IPS-18a (cell line): ENCODE measurements around the gene GOLGA8T.
"Not testable (repeated sequence)": the region's sequence is repeated elsewhere in the genome, so short reads cannot be mapped to it uniquely, and the experiment has no call there.

ENCODE experiments used
- H3K27ac ChIP-seq: one replicate; pipeline ENCODE4 v1.5.1; 2013; ENCODE audit warnings: low read length
- H3K27me3 ChIP-seq: one replicate; pipeline ENCODE4 v1.6.1; 2013; ENCODE audit warnings: mild to moderate bottlenecking, low read length; ENCODE audit not compliant: control insufficient read depth, insufficient read depth
- H3K36me3 ChIP-seq: one replicate; pipeline ENCODE4 v1.6.1; 2013; ENCODE audit warnings: low read depth, low read length; ENCODE audit not compliant: control insufficient read depth
- H3K4me1 ChIP-seq: one replicate; pipeline ENCODE4 v1.6.1; 2013; ENCODE audit warnings: low read depth, low read length; ENCODE audit not compliant: control insufficient read depth
- H3K4me3 ChIP-seq: one replicate; pipeline ENCODE4 v1.5.1; 2013; ENCODE audit warnings: low read length
- H3K9ac ChIP-seq: one replicate; pipeline ENCODE4 v1.6.1; 2013; ENCODE audit warnings: mild to moderate bottlenecking, low read length, moderate library complexity
- H3K9me3 ChIP-seq: one replicate; pipeline ENCODE4 v1.6.1; 2013; ENCODE audit warnings: low read depth, low read length; ENCODE audit not compliant: control insufficient read depth

The GOLGA8T gene

DNA sequence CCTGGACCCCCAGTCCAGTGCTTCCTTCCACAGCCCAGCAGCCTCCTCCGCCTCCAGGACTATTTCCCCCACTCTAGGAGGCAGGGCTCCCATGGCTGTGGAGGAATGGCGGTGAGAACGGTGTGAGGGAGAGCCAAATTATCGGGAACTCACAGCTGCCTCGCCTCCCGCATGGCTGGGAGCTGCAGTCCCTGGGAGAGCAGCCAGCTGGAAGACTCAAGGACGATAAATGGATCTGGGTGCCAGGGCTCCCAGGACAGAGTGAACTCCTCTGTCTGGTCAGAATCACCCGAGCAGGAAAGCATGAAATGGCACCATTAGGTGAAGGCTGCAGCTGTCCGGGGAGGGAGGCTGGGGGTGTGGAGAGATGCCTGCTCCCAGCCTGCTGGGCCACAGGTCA, 32.6 kb downstream of the GOLGA8T start:
- H3K4me3 ChIP-seq, H3K27me3 ChIP-seq, H3K27ac ChIP-seq, H3K9me3 ChIP-seq, H3K4me1 ChIP-seq, H3K9ac ChIP-seq, H3K36me3 ChIP-seq: not testable (repeated sequence)

DNA sequence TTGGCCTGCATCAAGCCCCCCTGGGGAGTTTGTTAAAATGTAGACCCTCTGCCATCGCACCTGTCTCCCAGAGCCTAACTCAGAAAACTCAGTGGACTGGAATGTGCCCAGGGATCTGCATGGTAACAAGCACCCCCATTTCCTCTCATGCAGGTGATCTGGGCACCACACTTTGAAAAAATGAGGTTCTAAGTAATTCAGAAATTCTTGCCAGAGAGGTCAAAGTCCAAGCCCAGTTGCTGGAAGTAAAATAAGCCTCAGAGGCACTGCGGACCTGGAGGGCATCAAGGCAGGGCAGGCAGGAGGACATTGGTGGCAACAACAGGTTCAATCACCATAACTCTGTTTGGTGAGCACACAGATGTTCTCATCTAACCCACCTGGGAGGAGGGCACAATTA, 33.0 kb downstream of the GOLGA8T start:
- not testable (repeated sequence) for H3K4me3 ChIP-seq, H3K27ac ChIP-seq, H3K9me3 ChIP-seq, H3K36me3 ChIP-seq, H3K27me3 ChIP-seq, H3K4me1 ChIP-seq, H3K9ac ChIP-seq

DNA sequence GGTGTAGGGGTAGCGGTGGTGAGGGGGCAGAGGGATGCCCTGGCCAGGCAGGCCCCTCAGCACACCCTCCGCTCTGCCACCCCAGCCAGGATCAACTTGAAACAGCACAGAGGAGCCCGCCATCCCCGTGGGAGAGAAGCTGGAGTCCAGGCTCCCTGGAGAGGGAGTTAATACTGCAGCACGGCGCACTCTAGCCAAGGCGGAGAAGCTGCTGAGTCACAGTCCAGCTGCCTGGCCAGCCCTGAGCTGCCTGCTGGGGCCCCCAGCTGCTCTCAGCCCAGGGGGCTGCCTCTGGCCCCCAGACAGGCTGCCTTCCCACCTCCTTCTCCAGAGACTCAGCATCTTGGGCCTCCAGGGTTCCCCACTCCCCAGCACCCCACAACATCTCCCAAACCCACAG, 36.6 kb downstream of the GOLGA8T start:
- not testable (repeated sequence) for H3K27me3 ChIP-seq, H3K27ac ChIP-seq

GRCh38 chr15:30173041-30173608, 38.3 kb downstream of the GOLGA8T start:
- not testable (repeated sequence) for H3K9ac ChIP-seq, H3K27me3 ChIP-seq, H3K27ac ChIP-seq, H3K4me1 ChIP-seq, H3K36me3 ChIP-seq, H3K9me3 ChIP-seq, H3K4me3 ChIP-seq

More for the DNA sequence above, 36.6 kb downstream of the GOLGA8T start:
- H3K36me3 ChIP-seq, H3K4me1 ChIP-seq, H3K4me3 ChIP-seq, H3K9ac ChIP-seq, H3K9me3 ChIP-seq: not testable (repeated sequence)

DNA sequence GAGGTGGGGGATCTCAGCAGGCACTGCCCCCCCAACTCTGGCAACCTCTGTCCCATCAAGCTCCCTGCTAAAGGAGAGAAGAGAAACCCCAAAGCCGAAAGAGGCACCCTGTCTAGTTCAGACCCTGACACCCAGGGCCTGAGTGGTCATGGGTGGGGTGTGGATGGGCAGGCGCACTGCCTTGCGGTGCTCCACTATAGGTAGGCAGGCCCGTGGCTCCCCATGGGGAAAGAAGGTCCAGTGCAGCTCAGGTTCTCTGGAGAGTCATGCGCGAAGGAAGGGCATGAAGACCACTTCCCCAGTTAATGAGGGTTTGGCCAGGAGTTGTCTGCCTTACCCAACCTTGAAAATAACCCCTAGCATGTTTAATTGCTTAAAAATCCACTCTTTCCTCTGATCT, 40.4 kb downstream of the GOLGA8T start:
- not testable (repeated sequence) for H3K4me1 ChIP-seq, H3K9ac ChIP-seq, H3K4me3 ChIP-seq, H3K27ac ChIP-seq, H3K36me3 ChIP-seq, H3K27me3 ChIP-seq, H3K9me3 ChIP-seq

DNA sequence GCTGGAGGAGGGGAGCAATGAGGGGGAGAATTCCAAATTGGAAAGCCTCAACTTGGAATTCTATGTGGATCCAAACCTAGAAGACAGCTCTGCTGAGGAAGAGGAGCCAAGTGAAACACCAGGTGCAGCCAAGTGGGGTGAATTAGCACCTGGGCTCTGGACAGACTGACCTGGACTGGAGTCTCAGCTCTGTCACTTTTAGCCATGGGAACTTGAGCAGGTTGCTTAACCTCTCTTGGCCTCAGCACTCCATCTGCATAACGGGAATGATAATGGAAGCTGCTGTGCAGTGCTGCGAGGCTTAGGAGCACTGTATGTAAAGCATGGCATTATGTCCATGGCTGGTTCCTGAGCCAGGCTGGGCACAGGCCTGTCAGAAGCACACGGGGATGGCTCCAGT, 41.8 kb downstream of the GOLGA8T start:
- H3K4me3 ChIP-seq, H3K4me1 ChIP-seq, H3K9ac ChIP-seq: not testable (repeated sequence)

GRCh38 chr15:30179814-30180213, 45.0 kb downstream of the GOLGA8T start:
- not testable (repeated sequence) for H3K4me3 ChIP-seq, H3K27me3 ChIP-seq, H3K36me3 ChIP-seq, H3K4me1 ChIP-seq, H3K9me3 ChIP-seq, H3K9ac ChIP-seq, H3K27ac ChIP-seq

More for the DNA sequence above, 41.8 kb downstream of the GOLGA8T start:
- not testable (repeated sequence) for H3K27me3 ChIP-seq, H3K36me3 ChIP-seq, H3K27ac ChIP-seq, H3K9me3 ChIP-seq

GRCh38 chr15:30185495-30185894, 50.6 kb downstream of the GOLGA8T start:
- H3K4me1 ChIP-seq, H3K27ac ChIP-seq: not testable (repeated sequence)

DNA sequence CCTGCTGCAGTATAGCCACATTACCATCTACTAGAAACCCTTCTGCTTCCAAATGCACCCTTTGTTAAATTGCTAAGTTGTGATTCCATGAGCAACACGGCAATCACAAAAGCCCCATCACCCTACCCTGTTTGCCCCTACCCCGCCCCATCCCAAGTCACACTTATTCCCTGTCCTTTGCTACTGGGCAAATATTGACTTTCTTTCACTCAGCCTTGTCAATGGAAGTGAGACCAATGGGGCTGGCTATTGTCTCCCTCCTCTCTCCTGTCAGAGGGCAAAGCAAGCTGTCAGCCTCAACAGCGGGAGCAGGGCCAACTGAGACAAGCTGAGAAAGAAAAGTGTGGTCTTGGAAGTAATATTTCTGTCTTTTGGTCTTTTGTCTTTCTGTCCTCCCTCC, 52.6 kb downstream of the GOLGA8T start:
- not testable (repeated sequence) for H3K4me3 ChIP-seq, H3K9ac ChIP-seq, H3K4me1 ChIP-seq, H3K9me3 ChIP-seq, H3K27me3 ChIP-seq, H3K36me3 ChIP-seq, H3K27ac ChIP-seq

More at GRCh38 chr15:30185495-30185894, 50.6 kb downstream of the GOLGA8T start:
- not testable (repeated sequence) for H3K36me3 ChIP-seq, H3K9ac ChIP-seq, H3K4me3 ChIP-seq, H3K9me3 ChIP-seq, H3K27me3 ChIP-seq

- not testable (repeated sequence) for H3K27ac ChIP-seq, H3K9ac ChIP-seq, H3K4me3 ChIP-seq
Observed at GRCh38 chr15:30189754-30190153, 54.9 kb downstream of the GOLGA8T start.

DNA sequence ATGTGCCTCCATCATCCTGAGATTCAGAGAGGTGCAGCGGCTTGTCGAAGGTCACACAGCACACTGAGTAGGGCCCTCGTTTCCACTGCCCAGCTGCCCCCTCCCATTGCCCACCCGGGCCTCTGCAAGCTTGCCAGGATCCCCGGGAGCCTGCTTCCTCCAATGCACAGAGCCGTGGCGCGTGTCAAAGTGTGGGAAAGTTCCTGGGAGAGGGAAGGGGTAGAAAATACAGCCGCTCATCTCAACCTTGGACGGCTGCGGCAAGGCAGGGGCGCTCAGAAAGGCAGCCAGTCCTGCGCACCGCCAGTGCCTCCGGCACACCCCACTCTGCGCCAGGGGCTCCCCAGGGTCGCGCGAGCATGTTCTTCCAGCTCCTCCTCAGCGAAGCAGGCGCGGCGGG, 56.3 kb downstream of the GOLGA8T start:
- H3K36me3 ChIP-seq, H3K4me1 ChIP-seq, H3K4me3 ChIP-seq, H3K9me3 ChIP-seq, H3K27me3 ChIP-seq, H3K27ac ChIP-seq, H3K9ac ChIP-seq: not testable (repeated sequence)

More at GRCh38 chr15:30189754-30190153, 54.9 kb downstream of the GOLGA8T start:
- H3K9me3 ChIP-seq, H3K27me3 ChIP-seq, H3K36me3 ChIP-seq, H3K4me1 ChIP-seq: not testable (repeated sequence)

DNA sequence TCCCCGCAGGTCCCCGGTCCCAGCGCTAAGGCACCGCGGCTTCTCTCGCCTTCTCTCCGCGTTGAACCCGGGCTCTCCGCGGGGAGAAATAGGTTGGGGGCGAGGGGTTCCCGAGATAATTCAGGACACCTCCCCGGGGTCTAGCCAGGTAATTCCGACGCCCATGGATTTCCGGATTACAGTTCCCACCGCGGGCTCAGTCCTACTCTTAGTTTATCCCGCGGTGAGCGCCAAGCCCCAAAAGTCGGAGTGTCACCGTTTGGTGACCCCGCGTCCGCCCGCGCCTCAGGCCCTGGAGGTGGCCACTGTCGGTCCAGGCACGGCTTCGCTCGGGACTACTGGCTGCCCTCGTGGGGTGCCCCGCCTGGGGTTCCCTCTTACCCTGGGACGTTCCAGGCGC, 56.8 kb downstream of the GOLGA8T start:
- H3K36me3 ChIP-seq, H3K4me3 ChIP-seq, H3K27ac ChIP-seq, H3K9me3 ChIP-seq, H3K4me1 ChIP-seq, H3K9ac ChIP-seq, H3K27me3 ChIP-seq: not testable (repeated sequence)
